Activated CD8-positive, alpha-beta T cell treated with anti-CD3 and anti-CD28 coated beads for 36 hours (primary cell): ENCODE measurements around the gene ADCY5. TPM values are rescaled to one million over a fixed set of nuclear protein-coding genes. Genes with fewer than 3 reads are reported as not detected.

Source experiments
- ATAC-seq: fragments of 200-7000 bp; cut with Tn5 transposase; one replicate; pipeline ENCODE4 v1.10.0; 2021; ENCODE audit warnings: mild to moderate bottlenecking, moderate library complexity
- CTCF ChIA-PET: fragments of 350-600 bp; sonication (Branson Sonifier 250); formaldehyde crosslinking; loops from one replicate; lab custom pipeline; 2021; ENCODE audit warnings: antibody characterized with exemption; lab: Charles Lee
- POLR2A ChIA-PET: fragments of 350-600 bp; sonication (Branson Sonifier 250); formaldehyde crosslinking; loops from one replicate; lab custom pipeline; 2021; ENCODE audit warnings: antibody characterized with exemption; lab: Charles Lee
- DNase-seq: peaks from one replicate; pipeline ENCODE4 v3.0.0-alpha.2; 2020
- H3K27ac Mint-ChIP-seq: one replicate; pipeline ENCODE4 v1.8.0; 2021; ENCODE audit warnings: mild to moderate bottlenecking, mixed read lengths
- H3K27me3 Mint-ChIP-seq: one replicate; pipeline ENCODE4 v1.8.0; 2021; ENCODE audit warnings: mixed read lengths
- H3K36me3 Mint-ChIP-seq: one replicate; pipeline ENCODE4 v1.8.0; 2021; ENCODE audit warnings: low read depth, mixed read lengths
- H3K4me1 Mint-ChIP-seq: one replicate; pipeline ENCODE4 v1.8.0; 2021; ENCODE audit warnings: low read depth, mixed read lengths
- H3K4me3 Mint-ChIP-seq: one replicate; pipeline ENCODE4 v1.8.0; 2021; ENCODE audit warnings: mild to moderate bottlenecking, moderate library complexity, mixed read lengths
- H3K9me3 Mint-ChIP-seq: one replicate; pipeline ENCODE4 v1.8.0; 2021; ENCODE audit warnings: mixed read lengths
- intact Hi-C: fragments of 100-400 bp; cut with micrococcal nuclease; formaldehyde crosslinking; loops from one replicate; pipeline ENCODE4 v1.10.0; 2022
- total RNA-seq, 2 experiments: library from RNA; stranded (reverse); gene quantifications; one replicate each; pipeline ENCODE4 v1.2.3, GENCODE V29; 2021
- TF ChIP-seq, protein P1 (sequence below): fragments of 200-600 bp; IDR thresholded peaks from one replicate; pipeline ENCODE4 v1.8.0; 2022; ENCODE audit warnings: antibody characterized with exemption, mild to moderate bottlenecking

The ADCY5 gene
- total RNA-seq, 2 experiments from 2014 or later, result not detected

DNA sequence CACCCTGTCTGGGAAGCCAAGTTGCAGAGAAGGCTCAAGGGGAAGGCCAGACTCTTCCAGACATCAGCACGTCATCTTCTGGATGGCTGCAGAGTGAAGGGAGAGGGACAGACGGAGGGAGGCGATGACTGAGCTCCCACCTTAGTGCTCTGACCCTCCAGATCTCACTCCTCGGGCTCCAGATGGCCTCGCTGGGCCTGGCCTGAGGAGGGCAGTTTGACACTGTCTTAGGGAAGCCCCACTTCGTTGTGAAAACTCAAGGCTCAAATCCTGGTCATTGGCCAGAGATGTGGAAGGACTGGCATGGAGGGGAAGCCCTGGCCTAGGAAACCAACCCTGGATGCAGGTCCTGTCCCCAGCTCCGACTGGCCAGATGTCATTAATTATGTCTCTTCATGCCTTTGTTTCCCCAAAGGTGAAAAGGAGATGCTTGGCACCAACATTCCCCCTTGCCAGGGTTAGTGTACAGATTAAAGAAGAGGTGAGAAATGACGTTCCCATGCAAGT, 70.4 kb downstream of the ADCY5 start:
- H3K36me3 Mint-ChIP-seq, result no peaks in the 10 kb centered on the region
- H3K27ac Mint-ChIP-seq, result no peak overlapping the region
- TF ChIP-seq, protein P1, sequence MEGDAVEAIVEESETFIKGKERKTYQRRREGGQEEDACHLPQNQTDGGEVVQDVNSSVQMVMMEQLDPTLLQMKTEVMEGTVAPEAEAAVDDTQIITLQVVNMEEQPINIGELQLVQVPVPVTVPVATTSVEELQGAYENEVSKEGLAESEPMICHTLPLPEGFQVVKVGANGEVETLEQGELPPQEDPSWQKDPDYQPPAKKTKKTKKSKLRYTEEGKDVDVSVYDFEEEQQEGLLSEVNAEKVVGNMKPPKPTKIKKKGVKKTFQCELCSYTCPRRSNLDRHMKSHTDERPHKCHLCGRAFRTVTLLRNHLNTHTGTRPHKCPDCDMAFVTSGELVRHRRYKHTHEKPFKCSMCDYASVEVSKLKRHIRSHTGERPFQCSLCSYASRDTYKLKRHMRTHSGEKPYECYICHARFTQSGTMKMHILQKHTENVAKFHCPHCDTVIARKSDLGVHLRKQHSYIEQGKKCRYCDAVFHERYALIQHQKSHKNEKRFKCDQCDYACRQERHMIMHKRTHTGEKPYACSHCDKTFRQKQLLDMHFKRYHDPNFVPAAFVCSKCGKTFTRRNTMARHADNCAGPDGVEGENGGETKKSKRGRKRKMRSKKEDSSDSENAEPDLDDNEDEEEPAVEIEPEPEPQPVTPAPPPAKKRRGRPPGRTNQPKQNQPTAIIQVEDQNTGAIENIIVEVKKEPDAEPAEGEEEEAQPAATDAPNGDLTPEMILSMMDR, result no peak
- peaks cover 8% of the 10 kb centered on the region for H3K27me3 Mint-ChIP-seq
- no peaks in the 10 kb centered on the region for H3K9me3 Mint-ChIP-seq
- ChIA-PET CTCF (no interaction called here), POLR2A (no interaction called here)
- ATAC-seq, result no peak
- H3K4me3 Mint-ChIP-seq, result no peak overlapping the region
- intact Hi-C loops, result no loop called here
- H3K4me1 Mint-ChIP-seq, result no peaks in the 10 kb centered on the region
- DNase-seq, result no peak

DNA sequence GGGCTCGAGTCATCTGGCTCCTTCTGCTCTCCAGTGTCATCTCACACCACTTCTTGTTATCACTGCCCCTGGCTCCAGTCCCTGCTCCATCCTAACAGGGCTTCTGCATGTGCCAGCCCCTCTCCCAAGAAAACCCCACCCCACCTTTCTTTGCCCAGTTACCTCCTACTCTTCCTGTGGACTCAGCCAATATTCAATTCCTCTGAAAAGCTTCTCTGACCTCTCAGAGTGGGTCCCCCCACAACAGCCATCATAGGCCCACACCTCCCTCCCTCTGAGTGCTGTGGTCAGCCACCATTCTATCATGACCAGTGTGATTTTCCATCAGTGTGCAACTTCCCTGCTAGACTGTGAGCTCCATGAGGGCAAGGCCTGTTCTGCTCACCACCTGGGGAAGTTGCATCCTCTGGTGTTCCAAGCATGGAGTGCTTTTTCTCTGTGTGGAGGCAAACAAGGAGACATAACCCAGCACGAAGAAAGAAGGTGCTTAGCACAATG, 71.6 kb downstream of the ADCY5 start:
- H3K36me3 Mint-ChIP-seq, result no peaks in the 10 kb centered on the region
- TF ChIP-seq, protein P1, result no peak
- ChIA-PET CTCF (interaction anchor here (0.7 to 1.1 kb wide), 3 partner anchors 48 to 181 kb away, joined by 3 read pairs; no protein-coding TSS in a partner anchor), POLR2A (no interaction called here)
- intact Hi-C loops, result no loop called here
- H3K9me3 Mint-ChIP-seq, result no peaks in the 10 kb centered on the region
- peaks cover 8% of the 10 kb centered on the region for H3K27me3 Mint-ChIP-seq
- no peak overlapping the region for H3K27ac Mint-ChIP-seq
- H3K4me1 Mint-ChIP-seq, result no peaks in the 10 kb centered on the region
- DNase-seq (no peak), ATAC-seq (no peak)
- H3K4me3 Mint-ChIP-seq, result no peak overlapping the region

- ATAC-seq, result no peak
- CTCF ChIA-PET, result interaction anchor here (0.7 to 1.1 kb wide), 4 partner anchors 48 to 182 kb away, joined by 3 read pairs; no protein-coding TSS in a partner anchor
Observed at GRCh38 chr3:123376451-123377242, 72.2 kb downstream of the ADCY5 start.

GRCh38 chr3:123375014-123375940, 73.6 kb downstream of the ADCY5 start:
- CTCF ChIA-PET, result interaction anchor here (0.8 to 0.9 kb wide), 3 partner anchors 9 to 48 kb away, joined by 3 read pairs; no protein-coding TSS in a partner anchor
- no peak for ATAC-seq
- DNase-seq, result no peak
- POLR2A ChIA-PET, result interaction anchor here (0.7 kb wide), 1 partner anchor 24 kb away, joined by 3 read pairs; no protein-coding TSS in a partner anchor
- Mint-ChIP-seq H3K36me3 (no peaks in the 10 kb centered on the region), H3K27me3 (peaks cover 8% of the 10 kb centered on the region), H3K27ac (no peak overlapping the region), H3K4me1 (no peaks in the 10 kb centered on the region), H3K9me3 (no peaks in the 10 kb centered on the region), H3K4me3 (no peak overlapping the region)
- intact Hi-C loops, result no loop called here
- TF ChIP-seq, protein P1, result no peak

More at GRCh38 chr3:123376451-123377242, 72.2 kb downstream of the ADCY5 start:
- Mint-ChIP-seq H3K9me3 (no peaks in the 10 kb centered on the region), H3K4me3 (no peak overlapping the region), H3K27ac (no peak overlapping the region), H3K27me3 (peaks cover 8% of the 10 kb centered on the region), H3K36me3 (no peaks in the 10 kb centered on the region), H3K4me1 (no peaks in the 10 kb centered on the region)
- TF ChIP-seq, protein P1, result no peak
- no peak for DNase-seq
- intact Hi-C loops, result no loop called here
- POLR2A ChIA-PET, result no interaction called here
